K562 (cell line): ENCODE data around the gene SLC5A6. TPM values are rescaled to one million over a fixed set of nuclear protein-coding genes. Genes with fewer than 3 reads are reported as not detected.

ENCODE experiments used
- ATAC-seq: fragments of 200-7000 bp; cut with Tn5 transposase; 3 replicates; pipeline ENCODE4 v1.9.1; 2020; ENCODE audit warnings: moderate library complexity
- BruUV-seq: library from RNA; stranded (reverse); fragments of 400-500 nt; replicated peaks from 2 replicates; lab custom pipeline; 2021; lab: Mats Ljungman, UMichigan
- CTCF ChIA-PET: fragments of 300-600 bp; formaldehyde crosslinking; extraction: SDS; loops from one replicate; lab custom pipeline; 2021; ENCODE audit warnings: low intra/inter-chr PET ratio; lab: Yijun Ruan, JAX
- POLR2A ChIA-PET: fragments of 300-600, 350-650 bp; sonication (Branson Sonifier 250); formaldehyde crosslinking; extraction: SDS; loops from one replicate; lab custom pipeline; 2021; ENCODE audit warnings: antibody characterized with exemption, inconsistent platforms; lab: Yijun Ruan, JAX
- DNase-seq, 4 experiments: peaks; one replicate each; pipeline versions ENCODE4 v3.0.0 to v3.0.0-alpha.2; 2011 to 2018; ENCODE audit warnings: low spot score in 3 of 4, mixed read lengths in 3 of 4; ENCODE audit errors: extremely low read depth in 1 of 4
- FAIRE-seq: peaks from 2 replicates; lab custom pipeline; 2011; peaks lifted over from hg19 to GRCh38; lab: Jason Lieb, UNC
- H2AFZ ChIP-seq: 2 replicates; pipeline ENCODE4 v1.6.0; 2011; ENCODE audit warnings: low read depth, low read length, control low read depth, inconsistent platforms
- H3K27ac ChIP-seq: fragments of 200-600 bp; 3 replicates; pipeline ENCODE4 v1.8.0; 2011; ENCODE audit warnings: low read depth, mild to moderate bottlenecking, control low read depth, inconsistent platforms, low read length, moderate library complexity, mixed read lengths; ENCODE audit errors: extremely low read depth
- H3K27me3 ChIP-seq, 2 experiments: fragments of 300-600 bp in 1 of 2; 2 replicates in 1 of 2; 3 replicates in 1 of 2; pipeline versions ENCODE4 v1.6.0 to v1.8.0; 2011; ENCODE audit warnings: inconsistent platforms in 2 of 2, low read length in 2 of 2, mild to moderate bottlenecking in 1 of 2, mixed read lengths in 1 of 2, moderate library complexity in 1 of 2; ENCODE audit not compliant: control insufficient read depth in 2 of 2, insufficient read depth in 2 of 2
- H3K36me3 ChIP-seq: fragments of 300-600 bp; 3 replicates; pipeline ENCODE4 v1.8.0; 2011; ENCODE audit warnings: mild to moderate bottlenecking, low read length, inconsistent platforms; ENCODE audit not compliant: control insufficient read depth, insufficient read depth
- H3K4me1 ChIP-seq, 2 experiments: fragments of 200-600 bp in 1 of 2; replicated peaks in 1 of 2; 2 replicates in 1 of 2; 3 replicates in 1 of 2; pipeline versions ENCODE4 v1.5.1 to v1.8.0; 2011; ENCODE audit warnings: inconsistent platforms in 2 of 2, low read length in 2 of 2, mild to moderate bottlenecking in 1 of 2, mixed read lengths in 1 of 2, moderate library complexity in 1 of 2; ENCODE audit not compliant: control insufficient read depth in 2 of 2, insufficient read depth in 2 of 2
- H3K4me2 ChIP-seq: 2 replicates; pipeline ENCODE4 v1.6.1; 2011; ENCODE audit warnings: low read length, control low read depth, inconsistent platforms, mixed read lengths; ENCODE audit not compliant: insufficient read depth
- H3K4me3 ChIP-seq: fragments of 200-600 bp; sonication (generic), shearing (Covaris generic); 2 replicates; pipeline ENCODE4 v1.5.1; 2016; ENCODE audit warnings: control low read depth, inconsistent platforms
- H3K79me2 ChIP-seq: fragments of 200-600 bp; 3 replicates; pipeline ENCODE4 v1.8.0; 2011; ENCODE audit warnings: low read length, inconsistent platforms; ENCODE audit not compliant: control insufficient read depth, insufficient read depth
- H3K9ac ChIP-seq, 2 experiments: 2 replicates each; pipeline versions ENCODE4 v1.6.0 to v1.6.1; 2011; ENCODE audit warnings: low read depth in 2 of 2, low read length in 2 of 2, control low read depth in 1 of 2, inconsistent platforms in 1 of 2, mild to moderate bottlenecking in 1 of 2, mixed read lengths in 1 of 2; ENCODE audit not compliant: insufficient read depth in 1 of 2
- H3K9me1 ChIP-seq: one replicate; pipeline ENCODE4 v1.6.0; 2011; ENCODE audit warnings: inconsistent platforms, mild to moderate bottlenecking, low read length, moderate library complexity; ENCODE audit not compliant: control insufficient read depth, insufficient read depth
- H3K9me3 ChIP-seq: replicated peaks from 2 replicates; pipeline ENCODE4 v1.5.1; 2011; ENCODE audit warnings: low read depth, low read length, inconsistent platforms; ENCODE audit not compliant: control insufficient read depth, insufficient read depth
- H4K20me1 ChIP-seq: replicated peaks from 2 replicates; pipeline ENCODE4 v1.6.1; 2011; ENCODE audit warnings: low read length, inconsistent platforms, mixed read lengths; ENCODE audit not compliant: control insufficient read depth, insufficient read depth
- AFF4 ChIP-seq: sonication (generic); formaldehyde crosslinking; IDR thresholded peaks from 2 replicates; pipeline ENCODE4 v1.8.0; 2023; ENCODE audit warnings: mild to moderate bottlenecking, missing genetic modification reagents
- ATF4 ChIP-seq: fragments of 450-650 bp; formaldehyde crosslinking; IDR thresholded peaks from 2 replicates; pipeline ENCODE4 v1.4.0; 2022; ENCODE audit warnings: mild to moderate bottlenecking, moderate library complexity
- CCNT2 ChIP-seq: IDR thresholded peaks from 2 replicates; pipeline ENCODE4 v1.6.1; 2011; ENCODE audit warnings: borderline replicate concordance, low read depth, mild to moderate bottlenecking, moderate library complexity, mixed read lengths, low read length; ENCODE audit not compliant: insufficient read length; ENCODE audit errors: extremely low read depth
- CTCFL ChIP-seq: IDR thresholded peaks from 2 replicates; pipeline ENCODE4 v1.6.1; 2011; ENCODE audit warnings: borderline replicate concordance, low read depth, mild to moderate bottlenecking, moderate library complexity, low read length; ENCODE audit not compliant: insufficient read depth, poor library complexity, severe bottlenecking
- CXXC5 ChIP-seq: fragments of 250-450 bp; sonication (Bioruptor Pico); IDR thresholded peaks from 2 replicates; pipeline ENCODE4 v1.8.0; 2022; ENCODE audit warnings: inconsistent platforms, mild to moderate bottlenecking, moderate library complexity
- DMBX1 ChIP-seq: fragments of 250-450 bp; sonication (Bioruptor Pico); IDR thresholded peaks from 2 replicates; pipeline ENCODE4 v1.8.0; 2022; ENCODE audit warnings: inconsistent platforms, mild to moderate bottlenecking, moderate library complexity, borderline replicate concordance
- EGR1 ChIP-seq: fragments of 450-650 bp; conservative IDR thresholded peaks from 2 replicates; pipeline ENCODE4 v1.6.1; 2017; ENCODE audit warnings: mild to moderate bottlenecking
- EWSR1 ChIP-seq: fragments of 450-650 bp; IDR thresholded peaks from 2 replicates; pipeline ENCODE4 v1.6.1; 2018; ENCODE audit warnings: borderline replicate concordance, mild to moderate bottlenecking, low read depth, moderate library complexity; ENCODE audit not compliant: partially characterized antibody
- GTF2F1 ChIP-seq: IDR thresholded peaks from 2 replicates; pipeline ENCODE4 v1.6.1; 2011; ENCODE audit warnings: low read depth, low read length, improper control_type of control experiment
- RB1 ChIP-seq: fragments of 450-650 bp; IDR thresholded peaks from 2 replicates; pipeline ENCODE4 v1.6.1; 2017; ENCODE audit warnings: low read depth, mild to moderate bottlenecking
- TARDBP ChIP-seq: fragments of 450-650 bp; IDR thresholded peaks from 2 replicates; pipeline ENCODE4 v1.6.1; 2016
- U2AF2 ChIP-seq: fragments of 200-400 bp; formaldehyde crosslinking; optimal IDR thresholded peaks from 2 replicates; pipeline ENCODE3; 2017; ENCODE audit warnings: low read depth, mild to moderate bottlenecking, low read length
- YY1 ChIP-seq, 3 experiments: IDR thresholded peaks; 2 replicates each; pipeline ENCODE4 v1.6.1; 2011; ENCODE audit warnings: low read length in 2 of 3, mild to moderate bottlenecking in 2 of 3, moderate library complexity in 2 of 3, borderline replicate concordance in 1 of 3, control low read depth in 1 of 3, low read depth in 1 of 3; ENCODE audit not compliant: insufficient read depth in 3 of 3, insufficient replicate concordance in 2 of 3, control insufficient read depth in 1 of 3, insufficient read length in 1 of 3; ENCODE audit errors: extremely low read depth in 1 of 3
- ZNF217 ChIP-seq: sonication (generic); formaldehyde crosslinking; IDR thresholded peaks from 2 replicates; pipeline ENCODE4 v1.8.0; 2022; ENCODE audit warnings: mild to moderate bottlenecking, missing genetic modification reagents
- ZNF830 ChIP-seq: fragments of 250-450 bp; sonication (Bioruptor Pico); IDR thresholded peaks from 2 replicates; pipeline ENCODE4 v1.5.0; 2021; ENCODE audit warnings: mild to moderate bottlenecking
- WGBS: fragments of 100-300 bp; shearing (Covaris generic); methylation state at CpG from one replicate; pipeline ENCODE4 v1.1.6; 2016; ENCODE audit warnings: low coverage, mixed read lengths; ENCODE audit not compliant: insufficient coverage; ENCODE audit errors: missing lambda C conversion rate; 5-methylcytosine and 5-hydroxymethylcytosine counted together
- in situ Hi-C: fragments of 300-500 bp; cut with MboI; formaldehyde crosslinking; loops from 4 replicates; pipeline ENCODE4 v1.15.0; 2018; ENCODE audit warnings: inconsistent platforms, mixed read lengths
- intact Hi-C: fragments of 100-400 bp; cut with micrococcal nuclease; formaldehyde crosslinking; loops from 2 replicates; pipeline ENCODE4 v1.14.2; 2022
- polyA plus RNA-seq, 8 experiments: library from polyadenylated mRNA; depleted of rRNA in 4 of 8; stranded (reverse) in 5 of 8; unstranded in 3 of 8; fragments of >200 nt; fragmentation: Nextera tagmentation in 2 of 8; fragmentation: Illumina TruSeq in 1 of 8; extraction: Ambion mirVana in 2 of 8; extraction: Trizol in 1 of 8; gene quantifications; 2 replicates each; pipeline versions ENCODE4 v1.2.1 to v1.2.3, GENCODE V29; 2011 to 2014; ENCODE audit warnings: inconsistent platforms in 1 of 8, missing spikeins in 1 of 8
- total RNA-seq, 7 experiments: library from RNA; depleted of rRNA in 6 of 7; stranded (reverse); fragments of >200 nt in 6 of 7; fragmentation: Illumina TruSeq in 2 of 7; extraction: Trizol in 2 of 7; gene quantifications; 2 replicates each; pipeline versions ENCODE4 v1.2.1 to v1.2.3, GENCODE V29; 2011 to 2021; ENCODE audit warnings: low replicate concordance in 1 of 7

Gene SLC5A6
- total and polyA plus RNA-seq, 9 of the 15 experiments (the other 6 are each of a cell fraction or from before 2014, with no cell fraction given): 32.6 to 137 (median 107) TPM

GRCh38 chr2:27238976-27239375 is 26.9 kb upstream of the SLC5A6 start:
- H3K9ac ChIP-seq: no peak overlapping the region
- WGBS: 94% methylated on average over 8 of the region's 8 CpGs
- peaks cover 98% of the 10 kb centered on the region for H3K36me3 ChIP-seq
- TF ChIP-seq GTF2F1 (no peak), U2AF2 (no peak), ZNF830 (CRISPR knock-in tag) (no peak), CTCFL (no peak), RB1 (no peak), EWSR1 (no peak), DMBX1 (CRISPR knock-in tag) (no peak), CXXC5 (no peak), TARDBP (no peak), EGR1 (no peak), ATF4 (CRISPR knock-in tag) (no peak), ZNF217 (CRISPR knock-in tag) (no peak), AFF4 (CRISPR knock-in tag) (no peak), YY1 (IDR thresholded peaks at IDR 0.05; ENCODE audit: borderline replicate concordance in 1 of 3, control insufficient read depth in 1 of 3, extremely low read depth in 1 of 3, insufficient read depth in 3 of 3, insufficient read length in 1 of 3, insufficient replicate concordance in 2 of 3, low read depth in 1 of 3, low read length in 2 of 3) (no peak), CCNT2 (no peak)

More at GRCh38 chr2:27238976-27239375, 26.9 kb upstream of the SLC5A6 start:
- H3K4me3 ChIP-seq: no peak overlapping the region
- CTCF ChIA-PET: no interaction called here
- ATAC-seq (no peak), DNase-seq (no peak), FAIRE-seq (no peak)
- in situ Hi-C loops: loop anchor here (5.0 kb wide), 1 partner anchor 48 kb away; no protein-coding TSS in a partner anchor
- no peaks in the 10 kb centered on the region for H3K9me3 ChIP-seq
- intact Hi-C loops: no loop called here
- no peak overlapping the region for H3K27ac ChIP-seq
- BruUV-seq: no TSS peak
- peaks cover 0 to 6% of the 10 kb centered on the region in 2 experiments; a peak in 1 of 5 replicates for H3K4me1 ChIP-seq
- H3K27me3 ChIP-seq: no peaks in the 10 kb centered on the region
- POLR2A ChIA-PET: no interaction called here
- H2AFZ ChIP-seq: no peak overlapping the region
- no peaks in the 10 kb centered on the region for H3K79me2 ChIP-seq
- H4K20me1 ChIP-seq: 0 out of 2 replicates have a peak, but pooled peaks cover 4% of the 10 kb centered on the region
- no peak overlapping the region for H3K4me2 ChIP-seq
- H3K9me1 ChIP-seq: no peaks in the 10 kb centered on the region
